GM20000 (cell line): Measurements from ENCODE around the gene SLC47A2.

ENCODE experiments used
- DNase-seq: peaks from one replicate; pipeline ENCODE4 v3.0.0; 2012; ENCODE audit warnings: low spot score
- CTCF ChIP-seq: IDR thresholded peaks from 2 replicates; pipeline ENCODE4 v1.5.1; 2012; ENCODE audit warnings: mild to moderate bottlenecking, control low read depth; ENCODE audit errors: extremely low read depth, missing control alignments

Gene SLC47A2

GRCh38 chr17:19656336-19656735 lies 60.0 kb downstream of the SLC47A2 start:
- TF ChIP-seq CTCF, result no peak
- DNase-seq, result no peak

DNA sequence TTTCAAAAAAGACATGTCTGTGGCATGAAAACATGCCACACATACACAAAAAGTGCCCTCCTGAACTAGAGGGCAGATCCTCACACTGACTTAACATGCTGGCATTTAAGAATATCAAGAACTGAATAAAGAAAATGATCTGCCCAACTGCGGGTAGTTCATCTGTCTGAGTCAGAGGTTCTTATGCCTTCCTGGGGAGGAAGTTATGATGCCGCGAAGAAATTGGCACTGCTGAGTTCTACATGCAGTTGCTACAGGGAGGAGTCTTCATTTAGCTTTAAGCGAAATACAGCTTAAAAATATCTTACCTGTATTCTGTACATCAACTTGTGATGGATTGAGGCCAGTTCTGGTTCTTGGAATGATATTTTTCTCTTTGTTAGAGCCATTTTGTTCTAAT lies 61.5 kb downstream of the SLC47A2 start:
- no peak for TF ChIP-seq CTCF
- DNase-seq, result no peak

- no peak for TF ChIP-seq CTCF
- no peak for DNase-seq
Observed at GRCh38 chr17:19654342-19654886, 62.0 kb downstream of the SLC47A2 start.

GRCh38 chr17:19652595-19652994 lies 63.8 kb downstream of the SLC47A2 start:
- DNase-seq, result no peak
- TF ChIP-seq CTCF, result no peak

DNA sequence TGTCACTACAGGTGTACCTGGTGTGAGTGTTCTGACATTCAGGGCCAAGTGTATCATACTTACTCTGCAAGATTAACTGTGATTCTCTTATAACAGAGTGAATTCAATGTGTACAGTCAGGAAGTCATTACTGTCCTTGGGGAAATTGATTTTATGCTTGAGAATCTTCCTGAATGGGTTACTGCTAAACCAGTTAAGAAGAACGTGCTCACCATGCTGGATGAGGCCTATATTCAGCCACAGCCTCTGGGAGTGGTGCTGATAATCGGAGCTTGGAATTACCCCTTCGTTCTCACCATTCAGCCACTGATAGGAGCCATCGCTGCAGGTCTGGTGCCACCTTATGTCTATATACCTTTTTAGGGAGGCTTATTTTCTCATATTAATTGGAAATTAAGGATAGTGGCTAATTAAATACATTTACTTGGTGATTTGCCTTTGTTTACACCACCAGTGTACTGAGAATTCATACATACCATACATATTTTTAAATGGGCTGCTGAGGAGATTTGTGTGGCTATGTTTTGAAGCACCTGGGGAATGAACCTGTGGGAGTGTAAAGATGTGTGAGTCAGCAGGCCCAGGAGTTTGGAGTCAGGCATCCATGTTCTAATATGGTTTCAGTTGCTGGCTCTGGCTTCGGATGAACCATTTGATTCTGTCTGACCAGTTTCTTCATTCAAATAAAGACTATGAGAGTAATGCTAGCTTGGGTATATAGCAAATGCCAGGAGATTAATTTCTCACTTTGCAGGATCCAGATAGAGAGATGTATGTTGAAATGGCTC lies 64.7 kb downstream of the SLC47A2 start:
- TF ChIP-seq CTCF, result no peak
- no peak for DNase-seq

DNA sequence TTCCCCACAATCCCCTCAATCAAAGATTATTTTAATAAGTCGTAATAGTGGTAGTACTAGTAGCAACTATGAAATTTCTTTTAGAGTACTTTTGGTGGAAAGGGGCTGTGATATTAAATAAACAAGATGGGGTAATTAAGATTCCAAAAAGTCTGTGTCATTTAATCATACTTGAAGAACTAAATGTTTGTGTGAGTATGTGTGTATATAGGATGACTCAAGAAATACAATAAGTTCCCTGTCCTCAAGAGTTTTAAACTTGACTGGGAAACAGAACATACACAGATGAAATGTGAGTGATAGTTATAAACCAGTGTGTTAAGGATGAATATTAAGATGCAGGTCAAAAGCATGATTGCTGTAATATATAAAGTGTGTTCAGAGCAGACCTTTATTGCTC lies 65.6 kb downstream of the SLC47A2 start:
- TF ChIP-seq CTCF, result no peak
- no peak for DNase-seq

GRCh38 chr17:19649274-19649541 lies 67.2 kb downstream of the SLC47A2 start:
- no peak for DNase-seq
- no peak for TF ChIP-seq CTCF
